AG09309 (cell line): ENCODE results near the gene DPYSL4.

Source experiments
- DNase-seq: peaks from one replicate; pipeline ENCODE4 v3.0.0-alpha.2; 2010; ENCODE audit warnings: low read depth
- H3K4me3 ChIP-seq: 2 replicates; pipeline ENCODE4 v1.5.1; 2011; ENCODE audit warnings: mild to moderate bottlenecking, low read depth, low read length, moderate library complexity; ENCODE audit not compliant: control insufficient read depth
- CTCF ChIP-seq: IDR thresholded peaks from 2 replicates; pipeline ENCODE4 v1.5.1; 2011; ENCODE audit warnings: mild to moderate bottlenecking, low read depth, low read length, inconsistent platforms; ENCODE audit not compliant: insufficient read depth, control insufficient read depth; ENCODE audit errors: missing control alignments

Gene DPYSL4

GRCh38 chr10:132238371-132239125 is 51.8 kb downstream of the DPYSL4 start:
- DNase-seq, result no peak
- no peak for TF ChIP-seq CTCF
- H3K4me3 ChIP-seq, result no peak overlapping the region

GRCh38 chr10:132239126-132240031 is 52.6 kb downstream of the DPYSL4 start:
- no peak for DNase-seq
- no peak overlapping the region for H3K4me3 ChIP-seq
- no peak for TF ChIP-seq CTCF

- DNase-seq, result no peak
- no peak overlapping the region for H3K4me3 ChIP-seq
- TF ChIP-seq CTCF, result no peak
Observed at GRCh38 chr10:132240156-132240555, 53.4 kb downstream of the DPYSL4 start.

GRCh38 chr10:132240581-132240980 is 53.8 kb downstream of the DPYSL4 start:
- TF ChIP-seq CTCF, result no peak

GRCh38 chr10:132241086-132241485 is 54.3 kb downstream of the DPYSL4 start:
- TF ChIP-seq CTCF, result no peak
- DNase-seq, result no peak
- H3K4me3 ChIP-seq, result no peak overlapping the region

More at GRCh38 chr10:132240581-132240980, 53.8 kb downstream of the DPYSL4 start:
- no peak for DNase-seq
- H3K4me3 ChIP-seq, result no peak overlapping the region

GRCh38 chr10:132241496-132241895 is 54.7 kb downstream of the DPYSL4 start:
- H3K4me3 ChIP-seq, result no peak overlapping the region
- DNase-seq, result no peak
- no peak for TF ChIP-seq CTCF
